H1 (cell line): Measurements from ENCODE around the gene CYBA. TPM values are rescaled to one million over a fixed set of nuclear protein-coding genes. Genes with fewer than 3 reads are reported as not detected.

ENCODE experiments used
- CTCF ChIA-PET: fragments of 300-600 bp; sonication (Branson Sonifier 250); formaldehyde crosslinking; loops from one replicate; lab custom pipeline; 2021; ENCODE audit not compliant: partially characterized antibody; lab: Charles Lee
- POLR2A ChIA-PET: fragments of 300-600 bp; sonication (Branson Sonifier 250); formaldehyde crosslinking; loops from one replicate; lab custom pipeline; 2021; ENCODE audit warnings: inconsistent platforms; ENCODE audit not compliant: partially characterized antibody; lab: Charles Lee
- DNase-seq, 2 experiments: peaks; one replicate each; pipeline versions ENCODE4 v3.0.0 to v3.0.0-alpha.2; 2010 to 2022; ENCODE audit warnings: low spot score in 2 of 2, low read depth in 1 of 2, mixed read lengths in 1 of 2
- FAIRE-seq: peaks from 2 replicates; lab custom pipeline; 2011; peaks lifted over from hg19 to GRCh38; lab: Jason Lieb, UNC
- H2AFZ ChIP-seq: 2 replicates; pipeline ENCODE4 v1.8.1; 2012; ENCODE audit warnings: low read length, inconsistent platforms
- H2AK5ac ChIP-seq: 2 replicates; pipeline ENCODE4 v1.6.1; 2013; ENCODE audit warnings: low read depth, low read length
- H2BK120ac ChIP-seq: replicated peaks from 2 replicates; pipeline ENCODE3; 2013; ENCODE audit warnings: low read depth, low read length, inconsistent platforms
- H2BK12ac ChIP-seq: 2 replicates; pipeline ENCODE4 v1.6.1; 2013; ENCODE audit warnings: low read depth, low read length
- H2BK15ac ChIP-seq: 2 replicates; pipeline ENCODE4 v1.6.1; 2013; ENCODE audit warnings: low read length
- H2BK20ac ChIP-seq: 2 replicates; pipeline ENCODE4 v1.6.1; 2013; ENCODE audit warnings: low read length
- H2BK5ac ChIP-seq: 2 replicates; pipeline ENCODE4 v1.6.1; 2013; ENCODE audit warnings: low read depth, low read length
- H3K14ac ChIP-seq: 2 replicates; pipeline ENCODE4 v1.6.1; 2013; ENCODE audit warnings: inconsistent platforms; ENCODE audit not compliant: insufficient read length
- H3K18ac ChIP-seq: 2 replicates; pipeline ENCODE4 v1.6.1; 2013; ENCODE audit warnings: low read length; ENCODE audit errors: extremely low read depth
- H3K23ac ChIP-seq: 2 replicates; pipeline ENCODE4 v1.6.1; 2013; ENCODE audit warnings: inconsistent platforms; ENCODE audit not compliant: insufficient read length
- H3K23me2 ChIP-seq: 2 replicates; pipeline ENCODE4 v1.6.1; 2013; ENCODE audit warnings: low read depth, low read length
- H3K27ac ChIP-seq: 2 replicates; pipeline ENCODE4 v1.6.1; 2011; ENCODE audit warnings: low read depth, low read length, inconsistent platforms
- H3K27me3 ChIP-seq, 4 experiments: replicated peaks in 1 of 4; 1 replicate in 1 of 4; 2 replicates in 3 of 4; pipeline versions ENCODE4 v1.6.1 to v1.8.1; 2011 to 2013; ENCODE audit warnings: low read length in 3 of 4, mild to moderate bottlenecking in 3 of 4, inconsistent platforms in 2 of 4, mixed read lengths in 2 of 4, moderate library complexity in 1 of 4; ENCODE audit not compliant: control insufficient read depth in 3 of 4, insufficient read depth in 3 of 4; ENCODE audit errors: extremely low read depth in 1 of 4
- H3K36me3 ChIP-seq, 4 experiments: 2 replicates each; pipeline versions ENCODE4 v1.6.1 to v1.8.1; 2011 to 2013; ENCODE audit warnings: mild to moderate bottlenecking in 4 of 4, low read length in 3 of 4, moderate library complexity in 2 of 4, control low read depth in 1 of 4, inconsistent platforms in 1 of 4; ENCODE audit not compliant: insufficient read depth in 4 of 4, control insufficient read depth in 2 of 4
- H3K4ac ChIP-seq: replicated peaks from 2 replicates; pipeline ENCODE3; 2013; ENCODE audit warnings: low read length, low read depth, mixed read lengths, inconsistent platforms; ENCODE audit not compliant: insufficient read length
- H3K4me1 ChIP-seq, 4 experiments: replicated peaks in 1 of 4; 1 replicate in 1 of 4; 2 replicates in 3 of 4; pipeline versions ENCODE4 v1.6.1 to v1.8.1; 2011 to 2013; ENCODE audit warnings: low read length in 3 of 4, inconsistent platforms in 2 of 4, mixed read lengths in 1 of 4; ENCODE audit not compliant: insufficient read depth in 4 of 4, control insufficient read depth in 3 of 4
- H3K4me2 ChIP-seq, 2 experiments: 2 replicates each; pipeline versions ENCODE4 v1.6.1 to v1.8.1; 2011 to 2013; ENCODE audit warnings: low read depth in 2 of 2, low read length in 2 of 2, control low read depth in 1 of 2, inconsistent platforms in 1 of 2, mild to moderate bottlenecking in 1 of 2; ENCODE audit not compliant: insufficient read depth in 1 of 2
- H3K4me3 ChIP-seq, 4 experiments: fragments of 200-600, 300-600 bp in 1 of 4; sonication (generic), shearing (Covaris generic), sonication (Bioruptor Twin) in 1 of 4; 2 replicates each; pipeline versions ENCODE4 v1.5.1 to v1.8.1; 2011 to 2016; ENCODE audit warnings: low read length in 4 of 4, low read depth in 3 of 4, control low read depth in 2 of 4, inconsistent platforms in 2 of 4, mild to moderate bottlenecking in 2 of 4, mixed read lengths in 1 of 4, moderate library complexity in 1 of 4; ENCODE audit not compliant: insufficient read depth in 2 of 4; ENCODE audit errors: extremely low read depth in 1 of 4
- H3K56ac ChIP-seq: replicated peaks from 2 replicates; pipeline ENCODE3; 2013; ENCODE audit warnings: low read depth, mild to moderate bottlenecking, mixed read lengths, low read length, inconsistent platforms; ENCODE audit not compliant: insufficient read length
- H3K79me1 ChIP-seq: 2 replicates; pipeline ENCODE4 v1.6.1; 2013; ENCODE audit warnings: low read depth, low read length, control low read depth
- H3K79me2 ChIP-seq, 2 experiments: 2 replicates each; pipeline versions ENCODE4 v1.6.1 to v1.8.1; 2012 to 2013; ENCODE audit warnings: low read length in 2 of 2, mild to moderate bottlenecking in 2 of 2, inconsistent platforms in 1 of 2; ENCODE audit not compliant: insufficient read depth in 2 of 2, control insufficient read depth in 1 of 2
- H3K9ac ChIP-seq, 4 experiments: replicated peaks in 1 of 4; 1 replicate in 1 of 4; 2 replicates in 3 of 4; pipeline versions ENCODE4 v1.6.1 to v1.8.1; 2011 to 2013; ENCODE audit warnings: low read depth in 3 of 4, low read length in 3 of 4, control low read depth in 2 of 4, mild to moderate bottlenecking in 2 of 4, moderate library complexity in 2 of 4, inconsistent platforms in 1 of 4; ENCODE audit errors: extremely low read depth in 1 of 4
- H3K9me3 ChIP-seq, 2 experiments: 2 replicates each; pipeline versions ENCODE4 v1.6.1 to v1.8.1; 2012 to 2013; ENCODE audit warnings: mild to moderate bottlenecking in 2 of 2, moderate library complexity in 2 of 2, control low read depth in 1 of 2, inconsistent platforms in 1 of 2, low read depth in 1 of 2, low read length in 1 of 2, mixed read lengths in 1 of 2; ENCODE audit not compliant: insufficient read depth in 2 of 2
- H4K20me1 ChIP-seq, 2 experiments: replicated peaks in 1 of 2; 2 replicates each; pipeline versions ENCODE3 to v1.8.1; 2011 to 2013; ENCODE audit warnings: inconsistent platforms in 2 of 2, low read length in 2 of 2, mild to moderate bottlenecking in 1 of 2; ENCODE audit not compliant: insufficient read depth in 2 of 2, control insufficient read depth in 1 of 2
- H4K5ac ChIP-seq: 2 replicates; pipeline ENCODE4 v1.6.1; 2013; ENCODE audit warnings: low read length, low read depth, mixed read lengths, inconsistent platforms; ENCODE audit not compliant: insufficient read length
- H4K8ac ChIP-seq: 2 replicates; pipeline ENCODE4 v1.8.0; 2013; ENCODE audit warnings: mild to moderate bottlenecking, moderate library complexity, low read length, inconsistent platforms; ENCODE audit not compliant: insufficient read depth; ENCODE audit errors: extremely low read depth
- H4K91ac ChIP-seq: replicated peaks from 2 replicates; pipeline ENCODE3; 2013; ENCODE audit warnings: low read length, mixed read lengths, inconsistent platforms; ENCODE audit not compliant: insufficient read length
- CTCF ChIP-seq, 3 experiments: IDR thresholded peaks; 1 replicate in 2 of 3; 2 replicates in 1 of 3; pipeline versions ENCODE4 v1.5.1 to v1.6.1; 2011; ENCODE audit warnings: low read length in 3 of 3, mild to moderate bottlenecking in 3 of 3, inconsistent platforms in 2 of 3, low read depth in 1 of 3, moderate library complexity in 1 of 3; ENCODE audit not compliant: insufficient read depth in 1 of 3; ENCODE audit errors: control extremely low read depth in 1 of 3
- GABPA ChIP-seq: IDR thresholded peaks from 2 replicates; pipeline ENCODE4 v1.6.1; 2011; ENCODE audit warnings: mild to moderate bottlenecking, low read length, moderate library complexity, borderline replicate concordance; ENCODE audit not compliant: insufficient read depth
- MAX ChIP-seq: IDR thresholded peaks from 2 replicates; pipeline ENCODE4 v1.6.1; 2012; ENCODE audit warnings: inconsistent platforms
- PHF8 ChIP-seq: fragments of 200-600 bp; sonication (generic); conservative IDR thresholded peaks from 2 replicates; pipeline ENCODE4 v1.7.1; 2012; ENCODE audit warnings: low read depth, mild to moderate bottlenecking, inconsistent platforms, low read length, moderate library complexity
- RAD21 ChIP-seq, 2 experiments: IDR thresholded peaks in 1 of 2; conservative IDR thresholded peaks in 1 of 2; 2 replicates each; pipeline ENCODE4 v1.6.1; 2011; ENCODE audit warnings: low read depth in 2 of 2, low read length in 2 of 2, improper control_type of control experiment in 1 of 2, inconsistent platforms in 1 of 2, mild to moderate bottlenecking in 1 of 2, moderate library complexity in 1 of 2
- SP4 ChIP-seq: IDR thresholded peaks from 2 replicates; pipeline ENCODE4 v1.6.1; 2012; ENCODE audit warnings: low read length, inconsistent platforms
- WGBS, 2 experiments: shearing (Covaris generic) in 1 of 2; methylation state at CpG; one replicate each; pipeline versions ENCODE4 v1.1.6 to v1.1.7; 2013 to 2015; ENCODE audit warnings: low lambda C conversion rate in 2 of 2, mixed read lengths in 2 of 2, inconsistent platforms in 1 of 2, low coverage in 1 of 2, missing lambda C conversion rate in 1 of 2; ENCODE audit not compliant: insufficient replicate concordance in 2 of 2, insufficient coverage in 1 of 2, insufficient read length in 1 of 2; ENCODE audit errors: extremely low coverage in 1 of 2, missing lambda C conversion rate in 1 of 2; 5-methylcytosine and 5-hydroxymethylcytosine counted together
- polyA plus RNA-seq, 7 experiments: library from polyadenylated mRNA; depleted of rRNA in 3 of 7; stranded (reverse) in 5 of 7; unstranded in 2 of 7; fragments of >200 nt in 5 of 7; fragments of 200-250 nt in 2 of 7; gene quantifications; 1 replicate in 5 of 7; 2 replicates in 1 of 7; 4 replicates in 1 of 7; pipeline versions ENCODE4 v1.2.1 to v1.2.3, GENCODE V29; 2011 to 2013; ENCODE audit warnings: missing spikeins in 2 of 7, mixed read lengths in 2 of 7
- total RNA-seq: library from RNA; stranded (reverse); fragmentation: NEBNext Ultra II Directional; extraction: Animal tissue kit (Norgen Biotek cat#: 25700); gene quantifications from 2 replicates; pipeline ENCODE4 v1.2.1, GENCODE V29; 2021

The CYBA gene
- total and polyA plus RNA-seq, 2 of the 8 experiments (the other 6 are each of a cell fraction or from before 2014, with no cell fraction given) = 136 to 254 TPM

GRCh38 chr16:88681084-88681680 lies 30.3 kb upstream of the CYBA start:
- Histone ChIP-seq H2BK20ac (0 out of 2 replicates have a peak overlapping the region, but pooled peaks have one; percentile 48), H3K79me1 (no peaks in the 10 kb centered on the region), H4K8ac (no peak overlapping the region; the same call in 1 of the 2 replicates), H2BK15ac (no peak overlapping the region), H3K9me3 (no peaks in the 10 kb centered on the region), H3K18ac (no peak overlapping the region), H4K5ac (no peak overlapping the region), H3K27ac (no peak overlapping the region), H3K9ac (no peak overlapping the region), H3K23ac (no peak overlapping the region), H2BK120ac (no peak overlapping the region), H2BK12ac (no peak overlapping the region), H3K36me3 (no peaks in the 10 kb centered on the region), H3K4me3 (no peak overlapping the region), H3K23me2 (peaks cover 10% of the 10 kb centered on the region; the same call in 1 of the 2 replicates), H3K56ac (no peak overlapping the region), H3K4ac (no peak overlapping the region), H3K79me2 (no peaks in the 10 kb centered on the region), H4K20me1 (peaks cover 0 to 2% of the 10 kb centered on the region in 2 experiments), H2BK5ac (no peak overlapping the region), H2AK5ac (no peak overlapping the region), H3K27me3 (peaks cover 0 to 2% (median 0%) of the 10 kb centered on the region in 4 experiments; a peak in 1 of 7 replicates), H4K91ac (no peak overlapping the region), H3K4me2 (no peak overlapping the region), H3K4me1 (peaks cover 0 to 5% (median 1%) of the 10 kb centered on the region in 4 experiments; a peak in 2 of 7 replicates), H2AFZ (no peak overlapping the region), H3K14ac (no peak overlapping the region)
- CTCF ChIA-PET = interaction anchor here (0.6 to 2.8 kb wide), 15 partner anchors 9 to 226 kb away, joined by 3 to 33 read pairs (median 4); partner anchors contain the start of gene MVD
- no peak for TF ChIP-seq SP4
- peak; percentile 40 to 61 for TF ChIP-seq RAD21 (IDR thresholded peaks at IDR 0.05 in 1 of 2, conservative IDR thresholded peaks at IDR 0.05 in 1 of 2; ENCODE audit: low read depth in 2 of 2, low read length in 2 of 2)
- 0 out of 2 replicates have a peak, but pooled peaks have one; percentile 31 for TF ChIP-seq MAX
- peak; percentile 67; the same call in 1 of the 2 replicates for TF ChIP-seq GABPA
- TF ChIP-seq CTCF (IDR thresholded peaks at IDR 0.05; ENCODE audit: control extremely low read depth in 1 of 3, insufficient read depth in 1 of 3, low read depth in 1 of 3, low read length in 3 of 3) = peak; percentile 77 to 92 (median 88)
- TF ChIP-seq PHF8 = no peak
- WGBS, 2 experiments = 76% methylated on average over 27 of the region's 31 CpGs; no CpG with 5 or more reads in 1 of the 2 experiments
- DNase-seq (peak; percentile 39 to 82), FAIRE-seq (no peak)
- POLR2A ChIA-PET = interaction anchor here (1.1 to 2.7 kb wide), 3 partner anchors 9 to 18 kb away, joined by 3 to 9 read pairs (median 3); partner anchors contain the start of gene MVD
